Measurements from ENCODE around the gene SMCO2.
A peak's percentile ranks its signal among the peaks of the same experiment; 100 is the strongest.

Gene SMCO2

DNA sequence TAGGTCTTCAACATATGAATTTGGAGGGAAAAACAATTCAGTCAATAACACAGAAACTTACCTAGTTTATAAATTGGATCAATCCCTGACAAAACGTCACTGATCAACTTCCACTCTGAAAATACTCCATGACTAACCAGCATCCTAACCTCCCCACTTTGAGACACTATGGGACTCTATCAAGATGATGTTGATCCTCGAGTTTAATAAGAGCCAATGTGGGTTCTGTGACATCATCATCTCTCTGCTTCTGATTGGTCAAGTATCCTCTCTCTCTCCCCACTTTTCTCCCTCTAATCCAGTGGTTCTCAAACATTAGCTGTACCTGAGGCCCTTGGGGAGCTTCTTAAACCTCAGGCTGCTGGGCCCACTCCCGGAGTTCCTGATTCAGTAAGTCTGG lies at the start of gene SMCO2:
TSS of gene SMCO2 (plus strand) at position 301 of the 400 bp plus-strand sequence. CDS start 23,896 bp downstream, outside the sequence.
- DNase-seq = no peak

DNA sequence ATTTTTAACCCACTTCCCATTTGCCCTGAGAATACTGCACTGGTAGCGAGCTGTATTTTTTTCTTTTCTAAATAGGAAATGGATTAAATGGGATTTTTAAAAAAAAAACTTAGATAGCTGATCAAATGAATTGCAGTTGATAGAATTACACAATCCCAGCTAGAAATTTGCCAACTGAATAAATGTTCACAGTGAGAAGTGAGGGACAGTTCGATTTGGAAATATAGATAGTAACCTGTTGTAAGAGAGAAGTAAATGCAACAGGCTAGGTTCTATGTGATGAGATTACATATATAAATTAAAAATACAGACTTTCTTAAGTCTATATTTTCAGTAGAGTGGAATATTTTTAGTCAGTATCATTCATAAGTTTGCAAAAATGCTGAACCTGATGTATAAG lies 48.1 kb upstream of the SMCO2 start:
- DNase-seq = no peak

DNA sequence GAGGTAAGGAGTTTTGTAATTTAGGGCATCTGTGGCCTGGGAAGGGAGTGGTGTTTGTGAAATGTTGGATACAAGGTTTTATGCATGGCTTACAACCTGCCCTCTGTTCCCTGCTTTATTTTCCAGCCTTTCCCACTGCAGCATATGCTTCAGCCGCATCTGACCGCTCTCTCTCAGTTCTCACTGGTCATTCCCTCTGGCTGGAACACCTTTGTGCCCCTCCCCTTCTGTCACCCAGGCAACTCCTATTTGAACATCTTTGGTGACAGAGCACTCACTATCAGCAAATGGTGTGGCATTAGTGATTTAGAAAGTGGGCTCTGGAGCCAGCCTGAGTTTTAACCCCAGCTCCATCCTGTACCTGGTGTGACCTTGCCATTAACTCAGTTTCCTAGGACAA lies 47.5 kb upstream of the SMCO2 start:
- DNase-seq = no peak

DNA sequence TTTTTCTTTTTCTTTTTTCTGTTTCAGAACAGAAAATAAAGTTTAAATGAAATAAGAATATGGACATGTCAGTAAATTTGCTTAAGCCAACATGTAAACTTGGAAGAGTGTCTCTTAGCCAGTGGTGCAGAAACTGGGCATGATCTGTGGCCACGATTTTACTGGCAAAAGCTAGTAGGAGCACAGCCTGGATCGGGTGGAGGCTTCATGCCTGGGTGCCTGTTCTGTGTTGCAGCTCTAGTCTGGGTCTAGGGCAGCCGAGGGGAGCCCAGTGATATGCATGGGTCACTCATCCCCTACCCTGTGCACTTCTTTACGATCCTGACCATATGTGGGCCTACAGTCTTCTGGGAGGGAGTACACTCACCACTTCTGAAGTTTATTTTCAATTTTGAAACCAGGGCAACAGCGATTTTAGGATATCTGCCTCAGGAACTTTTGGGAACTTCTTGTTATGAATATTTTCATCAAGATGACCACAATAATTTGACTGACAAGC lies 45.6 kb upstream of the SMCO2 start:
- DNase-seq = no peak

DNA sequence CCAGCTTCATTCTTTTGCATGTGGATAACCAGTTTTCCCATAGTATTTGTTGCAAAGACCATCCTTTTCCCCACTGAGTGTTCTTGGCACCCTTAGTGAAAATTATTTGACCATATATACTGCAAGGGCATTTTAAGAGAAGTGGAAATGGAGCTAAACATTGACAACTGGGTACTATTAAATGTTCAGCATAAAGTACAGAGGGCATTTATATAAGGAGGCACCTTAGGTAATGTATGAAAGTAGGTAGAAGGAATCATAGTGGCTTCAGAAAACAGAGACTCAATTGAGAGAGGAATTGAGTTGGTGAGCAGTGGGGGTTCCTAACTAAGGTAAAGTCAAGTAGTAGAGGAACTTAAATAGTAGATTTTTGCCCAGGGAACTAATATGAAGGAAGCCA lies 34.5 kb upstream of the SMCO2 start:
- DNase-seq = no peak

DNA sequence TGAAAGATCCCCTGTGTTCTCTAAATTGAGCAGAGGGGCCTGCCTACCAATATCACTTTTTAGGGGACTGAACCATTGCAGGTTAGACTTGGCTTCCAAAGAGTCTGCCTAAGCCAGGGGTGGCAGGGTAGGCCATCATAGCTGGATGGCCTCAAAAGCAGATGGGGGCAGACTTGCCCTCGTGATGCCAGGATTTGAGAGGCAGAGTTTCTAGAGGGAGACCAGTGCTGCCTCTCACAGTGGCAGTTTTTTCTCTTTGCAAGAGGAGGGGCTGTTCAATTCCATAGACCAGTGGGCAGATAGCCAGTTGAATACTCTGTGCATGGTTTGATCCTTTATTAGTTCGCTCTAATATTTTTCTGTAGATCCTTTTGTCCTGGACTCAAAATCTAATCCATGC lies 23.8 kb upstream of the SMCO2 start:
- DNase-seq = peak; percentile 36

DNA sequence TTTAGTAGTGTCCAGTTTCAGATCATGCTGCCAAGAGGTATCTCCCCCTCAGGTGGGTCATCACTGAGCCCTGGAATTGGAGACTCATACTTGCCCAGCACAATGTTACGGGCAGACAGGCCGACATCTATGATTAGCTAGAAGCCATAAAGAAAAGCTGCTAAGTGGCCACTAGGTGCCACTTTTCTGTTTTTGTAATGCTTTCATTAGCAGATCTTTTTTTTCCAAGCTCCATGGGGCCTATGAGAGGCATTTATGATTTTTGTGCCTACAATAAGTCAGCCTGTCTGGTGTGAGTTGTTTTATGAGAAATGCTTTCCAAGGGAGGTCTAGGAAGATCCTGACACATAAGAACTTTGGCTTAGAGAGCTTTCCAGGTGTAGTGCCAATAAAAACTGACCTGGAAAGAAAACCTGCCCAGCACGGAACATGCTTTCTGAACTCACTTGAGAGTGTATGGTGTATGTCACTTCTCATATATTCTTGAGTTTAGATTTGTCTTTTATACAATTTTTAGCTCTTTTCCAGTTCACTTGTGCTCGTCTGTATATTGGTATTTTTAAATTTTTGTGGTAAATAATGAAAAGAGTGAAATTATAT lies 21.8 kb upstream of the SMCO2 start:
- no peak for DNase-seq

DNA sequence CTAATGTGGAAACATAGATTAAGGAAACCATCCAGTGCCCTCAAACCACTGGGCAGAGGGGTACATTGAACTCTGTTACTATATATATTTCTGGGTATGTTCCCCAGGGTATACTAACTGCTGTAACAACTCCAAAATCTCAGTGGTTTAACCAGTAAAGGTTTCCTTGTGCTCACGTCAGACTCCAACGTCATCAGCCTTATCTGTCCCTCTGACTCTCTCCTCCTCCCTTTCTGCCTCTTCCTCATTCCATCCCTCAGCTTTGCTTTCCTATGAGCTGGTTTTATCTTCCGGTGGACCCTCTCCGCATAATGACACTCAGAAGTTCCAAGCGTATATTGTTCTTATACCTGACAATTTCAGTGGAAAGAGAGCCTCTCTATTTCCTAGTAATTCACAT lies 21.2 kb upstream of the SMCO2 start:
- no peak for DNase-seq

DNA sequence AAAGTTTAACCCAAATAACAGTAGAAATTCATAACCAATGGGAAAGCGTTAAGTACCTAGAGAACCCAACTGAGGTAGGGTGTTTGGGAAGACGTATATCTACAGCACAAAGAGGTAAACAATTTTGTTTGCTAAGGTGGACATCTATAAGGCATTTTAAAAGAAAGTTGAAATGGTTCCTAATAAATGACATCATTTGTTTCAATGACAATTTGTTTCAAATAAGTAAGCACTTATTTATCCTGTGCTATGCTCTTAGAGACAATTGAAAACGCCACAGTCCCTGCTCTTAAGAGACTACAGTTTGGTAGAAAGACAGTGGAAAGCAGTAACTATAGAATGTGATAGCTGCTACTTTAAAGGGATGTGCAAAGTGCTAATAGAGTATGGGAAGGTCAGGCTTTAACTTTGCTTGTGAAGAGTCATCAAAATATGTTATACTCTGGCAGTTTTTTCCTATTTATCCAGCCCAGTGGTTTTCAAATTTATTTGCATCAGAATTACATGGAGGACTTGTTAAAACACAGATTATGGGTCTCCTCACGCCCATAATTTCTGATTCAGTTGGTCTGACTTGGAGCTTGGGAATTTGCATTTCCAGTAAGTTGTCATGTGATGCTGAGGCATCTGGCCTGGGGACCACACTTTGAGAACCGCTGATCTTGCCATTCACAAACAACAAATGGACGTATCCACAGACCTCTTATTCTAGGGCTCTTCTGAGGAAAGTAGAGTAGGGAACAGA lies 19.6 kb upstream of the SMCO2 start:
- no peak for DNase-seq

DNA sequence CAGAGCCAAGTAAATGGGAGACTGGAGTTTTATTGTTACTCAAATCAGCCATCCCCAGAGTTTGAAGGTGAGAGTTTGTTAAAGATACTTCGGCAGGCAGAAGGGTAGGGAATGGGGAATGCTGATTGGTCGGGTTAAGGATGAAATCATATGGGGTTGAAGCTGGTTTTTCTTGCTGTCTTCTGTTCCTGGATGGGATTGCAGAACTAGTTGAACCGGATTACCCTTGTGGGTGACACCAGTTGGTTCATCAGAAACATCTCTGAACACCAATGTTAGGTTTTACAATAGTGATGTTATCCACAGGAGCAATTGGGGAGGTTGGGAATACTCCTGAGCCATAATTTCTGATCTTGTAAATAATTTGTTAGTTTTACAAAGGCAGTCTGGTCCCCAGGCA lies 18.7 kb upstream of the SMCO2 start:
- no peak for DNase-seq

DNA sequence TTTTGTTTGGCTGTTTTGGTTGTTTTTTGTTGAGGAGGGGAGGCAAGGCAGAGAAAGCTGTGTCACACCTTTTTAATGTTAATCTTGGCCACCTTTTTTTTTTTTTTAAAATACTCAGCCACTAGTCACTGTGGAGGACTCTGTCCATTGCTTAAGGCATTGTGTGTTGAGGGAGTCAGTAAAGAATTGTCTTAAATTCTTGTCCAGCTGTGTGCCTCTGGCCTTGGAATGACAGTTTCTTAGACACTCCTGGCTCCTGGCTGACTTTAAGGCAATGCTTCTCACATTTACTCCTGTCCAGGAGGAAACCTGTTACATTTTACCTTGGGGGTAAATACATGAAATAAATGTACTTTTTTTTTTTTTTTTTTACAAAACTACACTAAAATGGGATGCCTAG lies 18.1 kb upstream of the SMCO2 start:
- DNase-seq = no peak

DNA sequence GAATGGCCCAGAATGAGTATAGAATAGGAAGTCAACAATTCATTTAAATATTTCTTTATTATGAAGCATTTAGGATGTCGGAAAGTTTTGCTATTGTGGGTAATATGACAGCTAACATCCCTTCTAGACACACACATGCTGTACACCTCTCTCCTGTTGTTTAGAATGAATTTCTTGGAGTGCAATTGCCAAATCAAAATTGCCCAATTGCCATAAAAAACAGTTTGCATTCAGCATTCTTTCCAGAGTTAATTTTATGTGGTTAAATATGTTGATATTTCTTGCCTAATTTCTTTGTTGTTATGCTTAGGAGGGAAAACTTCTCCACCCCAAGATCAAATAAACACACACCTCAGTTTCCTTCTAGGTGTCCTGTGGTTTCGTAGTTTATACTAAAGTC lies 16.9 kb upstream of the SMCO2 start:
- no peak for DNase-seq

DNA sequence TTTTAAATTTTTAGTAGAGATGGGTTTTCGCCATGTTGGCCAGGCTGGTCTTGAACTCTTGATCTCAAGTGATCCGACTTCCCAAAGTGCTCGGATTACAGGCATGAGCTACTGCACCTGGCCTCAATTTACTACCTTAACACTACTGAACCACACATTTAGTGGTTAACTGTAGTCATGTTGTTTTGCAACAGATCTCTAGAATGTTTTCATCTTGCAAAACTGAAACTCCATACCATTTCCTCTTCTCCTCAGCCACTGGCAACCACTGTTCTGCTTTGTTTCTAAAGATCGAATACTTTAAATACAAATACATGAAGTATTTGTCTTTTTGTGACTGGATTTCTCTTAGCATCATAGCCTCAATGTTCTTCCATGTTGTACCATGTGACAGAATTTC lies 15.4 kb upstream of the SMCO2 start:
- no peak for DNase-seq

DNA sequence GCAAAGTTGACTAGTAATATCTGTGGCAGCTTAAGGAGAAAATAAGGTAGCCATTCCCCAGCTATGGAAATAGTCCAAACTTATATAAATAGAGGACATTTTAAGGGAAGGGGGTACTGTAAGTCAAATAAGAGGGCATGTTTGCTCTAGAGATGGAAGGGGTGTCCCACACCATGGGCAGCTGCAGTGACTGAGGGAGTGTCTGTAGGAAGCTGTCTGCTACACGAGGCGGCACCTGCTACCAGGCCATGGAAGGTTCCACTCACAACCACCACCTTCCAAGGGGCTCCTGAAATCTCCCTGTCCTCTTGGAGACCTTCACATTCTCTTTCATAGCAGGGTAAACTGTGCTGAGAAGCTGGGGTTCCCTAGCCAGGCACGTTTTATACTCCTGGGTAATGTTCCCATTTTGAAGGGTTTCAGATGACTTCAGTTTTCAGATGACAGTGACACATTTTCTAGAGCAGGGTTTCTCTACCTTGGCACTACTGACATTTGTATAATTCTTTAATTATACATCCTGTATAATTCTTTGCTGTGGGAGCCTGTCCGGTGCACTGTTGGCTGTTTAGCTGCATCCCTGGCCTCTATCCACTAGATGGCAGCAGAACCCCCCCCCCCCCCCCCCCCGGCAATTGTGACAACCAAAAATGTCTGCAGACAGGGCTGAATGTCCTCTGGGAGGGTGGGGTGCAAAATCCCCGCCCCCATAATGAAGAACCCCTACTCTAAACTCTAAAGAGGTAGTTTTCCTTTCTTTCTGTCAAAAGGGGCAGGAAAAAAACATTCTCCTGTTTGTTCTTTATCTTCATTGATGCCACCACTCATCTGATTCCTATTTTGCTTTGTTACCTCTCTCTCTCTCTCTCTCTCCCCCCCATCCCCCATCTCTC lies 11.6 kb upstream of the SMCO2 start:
- DNase-seq = no peak

DNA sequence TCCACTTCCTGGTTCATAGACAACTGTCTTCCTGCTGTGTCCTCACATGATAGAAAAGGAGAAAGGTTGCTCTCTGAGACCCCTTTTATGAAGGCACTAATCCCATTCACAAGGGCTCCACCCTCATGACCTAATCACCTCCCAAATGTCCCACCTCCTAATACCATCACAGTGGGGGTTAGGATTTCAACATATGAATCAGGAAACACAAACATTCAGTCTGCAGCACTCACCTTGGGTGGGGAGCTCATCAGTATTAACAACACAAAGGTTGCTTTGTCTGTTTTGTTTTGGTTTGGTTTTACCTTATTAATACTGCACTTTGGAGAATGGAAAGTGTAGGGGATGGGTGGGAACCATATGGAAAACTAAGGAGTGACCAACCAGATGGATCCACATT lies 10.5 kb upstream of the SMCO2 start:
- no peak for DNase-seq

DNA sequence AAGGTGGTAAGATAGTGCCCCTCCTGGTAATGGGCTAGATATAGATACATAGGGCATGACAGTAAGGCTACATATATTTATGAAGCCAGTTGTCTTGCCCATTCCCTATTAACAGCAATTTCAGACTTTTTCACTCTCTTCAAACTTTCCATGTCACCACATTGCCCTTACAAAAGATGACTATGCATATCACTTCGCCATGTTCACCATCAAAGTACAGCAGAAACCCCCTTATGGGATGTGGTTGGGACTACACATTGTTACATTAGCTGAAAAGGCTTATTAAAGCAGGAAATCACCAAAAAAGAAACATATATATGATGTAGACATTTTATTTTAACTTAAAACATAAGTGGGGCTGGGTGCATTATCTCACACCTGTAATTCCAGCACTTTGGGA lies 9.8 kb upstream of the SMCO2 start:
- no peak for DNase-seq

DNA sequence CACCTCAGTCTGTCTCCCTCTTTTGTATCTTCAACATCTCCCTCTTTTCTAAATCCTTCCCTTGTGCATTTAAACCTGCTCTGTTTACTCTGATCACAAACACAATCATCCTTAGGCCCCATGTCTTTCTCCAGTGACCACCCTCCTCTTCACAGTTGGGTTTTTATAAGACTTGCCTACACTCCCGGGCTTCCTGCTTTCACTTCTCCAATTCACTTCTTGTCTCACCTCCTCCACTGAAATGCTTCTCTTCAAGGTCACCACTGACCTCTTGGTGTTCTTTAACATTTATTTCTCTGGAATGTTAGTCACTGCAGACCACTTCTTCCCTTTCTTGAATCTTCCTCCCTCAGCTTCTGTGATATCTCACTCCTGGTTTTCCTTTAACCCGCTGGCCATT lies 8.7 kb upstream of the SMCO2 start:
- DNase-seq = no peak

DNA sequence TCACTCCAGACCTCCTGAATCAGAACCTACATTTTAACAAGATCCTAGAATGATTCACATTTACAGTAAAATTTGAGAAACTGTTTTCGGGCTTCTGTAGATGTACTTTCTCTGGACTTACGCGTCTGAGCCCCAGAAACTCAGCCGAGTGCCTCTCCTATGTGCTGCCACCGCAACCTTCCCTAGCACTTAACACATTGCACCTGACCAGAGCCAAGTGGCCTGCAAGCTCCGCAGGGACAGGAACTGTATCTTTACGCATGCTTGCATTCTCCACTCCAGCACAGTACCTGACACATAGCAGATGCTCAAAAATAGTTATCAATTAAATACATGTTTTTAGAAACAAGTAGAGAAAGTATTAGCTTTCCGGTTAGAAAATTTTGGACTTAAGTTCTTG lies 1.2 kb downstream of the SMCO2 start:
- DNase-seq = no peak

DNA sequence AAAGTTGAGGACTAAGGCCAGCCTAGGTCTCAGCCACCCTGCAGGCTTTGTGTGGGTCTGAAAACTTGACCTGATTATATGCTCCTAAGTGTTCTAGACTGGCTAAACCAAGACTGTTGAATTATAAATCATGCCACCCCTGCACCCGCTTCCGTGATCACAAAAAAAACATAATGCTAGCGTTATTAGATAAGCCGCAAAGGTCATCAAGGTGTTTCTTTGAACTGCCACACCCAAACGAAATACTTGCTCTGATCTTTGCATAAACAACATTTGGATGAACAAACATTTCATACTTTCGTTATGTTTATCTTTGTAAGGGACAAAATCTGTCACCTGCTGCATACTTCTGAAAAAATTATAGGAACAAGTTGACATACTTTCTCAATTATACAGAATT lies 2.5 kb downstream of the SMCO2 start:
- no peak for DNase-seq

DNA sequence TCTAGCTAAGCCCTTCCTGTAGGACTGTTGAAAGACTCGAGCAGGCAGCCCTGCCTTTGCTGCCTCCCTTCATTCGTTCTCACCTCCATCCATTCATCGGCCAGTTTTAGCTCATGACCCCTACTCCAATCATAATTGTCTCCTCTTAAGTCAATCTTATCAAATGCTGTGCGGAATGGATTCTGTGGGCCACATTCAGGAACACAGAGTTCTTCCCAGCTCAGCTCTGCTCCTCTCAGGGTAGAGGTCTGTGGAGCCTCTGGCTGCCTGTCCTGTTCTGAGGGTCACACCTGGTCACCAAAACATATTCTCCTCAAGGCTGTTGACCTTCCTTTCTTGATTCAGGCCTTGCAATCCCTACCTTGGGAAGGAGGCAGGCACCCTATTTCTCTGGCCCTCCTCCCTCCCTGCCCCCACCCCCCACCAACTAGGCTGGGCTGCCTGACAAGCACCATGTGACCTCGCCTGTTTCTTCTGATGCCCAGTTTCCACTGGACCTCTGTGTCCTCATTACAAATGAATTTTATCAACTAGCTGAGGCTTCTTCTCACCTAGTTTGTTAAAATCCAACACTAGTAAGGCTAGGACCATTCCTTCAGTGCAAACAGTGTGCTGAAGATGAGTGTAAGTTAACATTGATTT lies 3.5 kb downstream of the SMCO2 start:
- no peak for DNase-seq

DNA sequence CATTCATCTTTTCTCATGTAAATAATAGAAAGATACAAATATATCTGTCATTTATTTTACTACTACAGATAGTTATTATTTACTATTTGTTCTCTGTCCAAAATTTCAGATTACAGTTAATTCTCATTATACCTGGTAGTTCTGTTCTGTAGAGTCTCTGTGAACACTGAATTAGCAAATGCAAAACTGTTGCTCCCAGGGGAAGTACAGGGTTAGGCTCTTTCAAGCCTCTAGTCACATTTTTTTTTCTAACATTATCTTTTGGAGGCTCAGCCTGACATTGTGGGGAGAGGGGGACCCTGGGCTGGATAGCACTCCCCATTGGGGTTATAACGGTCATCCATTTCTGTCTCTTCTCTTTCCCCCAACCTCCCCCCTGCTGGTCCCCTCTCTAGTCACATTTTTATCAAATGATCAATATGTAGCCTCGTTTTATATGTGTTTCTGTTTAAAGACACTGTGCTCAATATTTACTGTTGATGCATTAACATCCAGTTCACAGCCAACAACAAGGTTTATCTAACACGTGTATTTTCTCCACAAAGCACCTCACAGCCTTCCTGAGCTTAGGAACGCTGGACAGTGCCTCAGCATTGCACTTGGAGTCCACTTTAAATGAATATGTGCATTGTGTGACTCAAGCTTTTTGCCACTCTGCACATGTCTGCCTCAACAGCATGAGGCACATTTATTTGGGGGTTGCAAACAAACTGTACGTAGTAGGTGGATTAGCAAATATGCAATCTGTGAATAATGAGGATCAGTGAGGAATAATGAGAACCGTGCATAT lies 4.7 kb downstream of the SMCO2 start:
- no peak for DNase-seq

DNA sequence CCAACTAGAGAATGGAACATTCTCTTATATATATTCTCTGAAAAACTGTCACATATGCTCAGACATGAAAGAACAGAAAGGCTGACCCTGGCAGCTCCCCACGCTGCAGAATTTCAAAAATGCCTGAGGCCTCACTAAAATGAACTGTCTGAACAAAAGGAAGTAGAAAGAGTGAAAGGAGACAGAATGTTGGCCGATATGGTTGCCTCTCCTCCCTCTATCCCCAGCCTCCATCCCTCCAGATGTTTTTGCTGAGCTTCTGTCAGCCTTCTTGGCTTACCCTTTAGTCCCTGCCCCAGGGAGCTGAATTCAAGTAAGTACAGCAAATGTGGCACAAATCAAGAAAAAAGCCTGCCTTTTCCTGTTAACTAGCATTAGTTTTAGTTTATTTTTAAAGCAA lies 6.9 kb downstream of the SMCO2 start:
- no peak for DNase-seq
